Activated B cell treated with CpG ODN at 0.5 μM for 24 hours (primary cell): Measurements from ENCODE around the gene LZTR1. TPM values are rescaled to one million over a fixed set of nuclear protein-coding genes. Genes with fewer than 3 reads are reported as not detected.
"Not testable (repeated sequence)": the region's sequence is repeated elsewhere in the genome, so short reads cannot be mapped to it uniquely, and the experiment has no call there.

Experiments used
- ATAC-seq: fragments of 200-7000 bp; cut with Tn5 transposase; one replicate; pipeline ENCODE4 v1.10.0; 2021; ENCODE audit warnings: low read depth, mild to moderate bottlenecking, moderate library complexity
- CTCF ChIA-PET: fragments of 350-600 bp; sonication (Branson Sonifier 250); formaldehyde crosslinking; loops from one replicate; lab custom pipeline; 2021; ENCODE audit warnings: antibody characterized with exemption; lab: Charles Lee
- POLR2A ChIA-PET: fragments of 350-600 bp; sonication (Branson Sonifier 250); formaldehyde crosslinking; loops from one replicate; lab custom pipeline; 2021; ENCODE audit warnings: antibody characterized with exemption; lab: Charles Lee
- DNase-seq: peaks from one replicate; pipeline ENCODE4 v3.0.0; 2022
- H3K27ac Mint-ChIP-seq: one replicate; pipeline ENCODE4 v1.8.0; 2020; ENCODE audit warnings: mixed read lengths
- H3K27me3 Mint-ChIP-seq: one replicate; pipeline ENCODE4 v1.8.0; 2021; ENCODE audit warnings: mixed read lengths
- H3K36me3 Mint-ChIP-seq: one replicate; pipeline ENCODE4 v1.8.0; 2021; ENCODE audit warnings: low read depth, mixed read lengths
- H3K4me1 Mint-ChIP-seq: one replicate; pipeline ENCODE4 v1.8.0; 2021; ENCODE audit warnings: mixed read lengths
- H3K4me3 Mint-ChIP-seq: one replicate; pipeline ENCODE4 v1.8.0; 2020; ENCODE audit warnings: mild to moderate bottlenecking, mixed read lengths
- H3K9me3 Mint-ChIP-seq: one replicate; pipeline ENCODE4 v1.8.0; 2020; ENCODE audit warnings: mixed read lengths
- intact Hi-C: fragments of 100-400 bp; cut with micrococcal nuclease; formaldehyde crosslinking; loops from one replicate; pipeline ENCODE4 v1.15.1; 2024
- total RNA-seq: library from RNA; stranded (reverse); gene quantifications from 2 replicates; pipeline ENCODE4 v1.2.3, GENCODE V29; 2022
- TF ChIP-seq, protein P1 (sequence below): fragments of 200-600 bp; IDR thresholded peaks from one replicate; pipeline ENCODE4 v1.8.0; 2022; ENCODE audit warnings: antibody characterized with exemption, mild to moderate bottlenecking

The LZTR1 gene
- total RNA-seq, 1 donor from 2014 or later: 89.3 TPM

DNA sequence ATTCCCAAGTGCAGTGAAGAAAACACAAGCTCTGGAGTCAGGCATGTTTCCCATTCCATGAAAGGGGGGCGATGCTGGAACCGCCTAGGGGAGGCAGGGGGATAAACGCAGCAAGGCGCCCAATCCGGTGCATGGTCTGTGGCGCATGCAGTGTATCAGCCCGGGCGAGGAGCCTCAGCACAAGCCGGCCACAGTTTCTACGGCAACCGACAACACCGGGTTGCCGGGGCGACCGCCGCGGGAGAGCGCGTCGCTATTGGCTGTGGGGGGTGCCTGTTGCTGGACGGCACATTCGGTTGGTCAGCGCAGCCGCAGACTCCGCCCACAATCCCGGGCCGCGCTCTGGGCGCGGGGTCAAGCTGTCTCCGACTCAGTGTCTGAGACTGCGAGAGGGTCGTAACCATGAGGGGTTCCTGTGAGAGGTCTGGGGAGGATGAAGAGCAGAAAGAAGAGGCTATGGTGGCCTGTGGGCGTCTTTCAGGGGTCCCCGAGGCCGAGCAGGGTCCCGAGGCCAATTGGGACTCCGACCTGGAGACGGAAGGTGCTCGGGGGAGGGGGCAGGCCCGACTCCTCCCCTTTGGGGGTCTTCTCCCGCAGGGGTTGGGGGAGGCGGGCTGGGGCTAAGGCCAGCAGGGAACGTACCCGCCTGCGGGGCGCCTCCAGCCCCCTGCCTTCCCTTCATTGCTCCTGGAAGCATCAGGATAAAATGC, 63.6 kb downstream of the LZTR1 start, which contains the start of gene LRRC74B:
Gene LRRC74B, plus strand, starts transcription at position 362 of the 710 bp plus-strand sequence. Its CDS starts 41 bp downstream, at position 403.
- ATAC-seq: peak; percentile 92
- CTCF ChIA-PET: no interaction called here
- DNase-seq: peak; percentile 68

DNA sequence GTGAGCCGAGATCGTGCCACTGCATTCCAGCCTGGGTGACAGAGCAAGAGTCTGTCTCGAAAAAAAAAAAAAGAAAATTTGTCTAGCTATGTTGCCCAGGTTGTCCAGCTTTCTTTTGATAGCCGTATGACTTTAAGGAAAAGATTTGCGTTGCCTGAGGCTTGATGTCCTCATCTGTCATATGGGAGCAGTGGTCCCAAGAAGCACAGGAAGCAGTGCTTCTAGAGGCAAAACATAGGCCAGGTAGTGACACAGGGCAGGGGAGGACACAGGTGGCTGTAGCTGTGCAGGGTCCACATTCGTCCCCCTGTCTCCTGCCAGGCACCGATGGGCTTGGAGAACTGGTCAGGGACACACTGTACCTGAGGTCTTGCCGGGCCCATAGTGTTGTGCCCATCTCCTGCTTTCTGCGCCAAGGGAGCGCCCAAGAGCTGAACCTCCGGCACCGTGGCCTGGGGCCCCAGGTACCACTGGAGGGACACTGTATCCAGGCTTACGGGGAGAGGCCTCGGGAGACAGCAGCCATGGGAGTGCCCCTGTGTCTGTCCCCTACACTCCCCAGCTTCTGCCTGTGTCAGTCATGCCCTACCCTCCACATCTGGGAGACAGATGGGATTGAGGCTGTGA, 65.1 kb downstream of the LZTR1 start:
- no peak for DNase-seq
- intact Hi-C loops: loop anchor here (1.0 kb wide), 1 partner anchor 45 kb away; the partner anchor contains the start of gene THAP7
- ChIA-PET CTCF (no interaction called here), POLR2A (no interaction called here)
- no peak overlapping the region for H3K27ac Mint-ChIP-seq
- peaks cover 20% of the 10 kb centered on the region for H3K27me3 Mint-ChIP-seq
- no peaks in the 10 kb centered on the region for H3K9me3 Mint-ChIP-seq
- no peak for ATAC-seq
- no peaks in the 10 kb centered on the region for H3K36me3 Mint-ChIP-seq
- TF ChIP-seq, protein P1, sequence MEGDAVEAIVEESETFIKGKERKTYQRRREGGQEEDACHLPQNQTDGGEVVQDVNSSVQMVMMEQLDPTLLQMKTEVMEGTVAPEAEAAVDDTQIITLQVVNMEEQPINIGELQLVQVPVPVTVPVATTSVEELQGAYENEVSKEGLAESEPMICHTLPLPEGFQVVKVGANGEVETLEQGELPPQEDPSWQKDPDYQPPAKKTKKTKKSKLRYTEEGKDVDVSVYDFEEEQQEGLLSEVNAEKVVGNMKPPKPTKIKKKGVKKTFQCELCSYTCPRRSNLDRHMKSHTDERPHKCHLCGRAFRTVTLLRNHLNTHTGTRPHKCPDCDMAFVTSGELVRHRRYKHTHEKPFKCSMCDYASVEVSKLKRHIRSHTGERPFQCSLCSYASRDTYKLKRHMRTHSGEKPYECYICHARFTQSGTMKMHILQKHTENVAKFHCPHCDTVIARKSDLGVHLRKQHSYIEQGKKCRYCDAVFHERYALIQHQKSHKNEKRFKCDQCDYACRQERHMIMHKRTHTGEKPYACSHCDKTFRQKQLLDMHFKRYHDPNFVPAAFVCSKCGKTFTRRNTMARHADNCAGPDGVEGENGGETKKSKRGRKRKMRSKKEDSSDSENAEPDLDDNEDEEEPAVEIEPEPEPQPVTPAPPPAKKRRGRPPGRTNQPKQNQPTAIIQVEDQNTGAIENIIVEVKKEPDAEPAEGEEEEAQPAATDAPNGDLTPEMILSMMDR: no peak
- no peak overlapping the region for H3K4me3 Mint-ChIP-seq
- peaks cover 24% of the 10 kb centered on the region for H3K4me1 Mint-ChIP-seq

More for the DNA sequence above, 63.6 kb downstream of the LZTR1 start, which contains the start of gene LRRC74B:
- Mint-ChIP-seq H3K27ac (peak within 1 kb of the TSS; percentile 77), H3K36me3 (no peaks in the 10 kb centered on the region), H3K27me3 (peaks cover 20% of the 10 kb centered on the region), H3K4me1 (peaks cover 24% of the 10 kb centered on the region), H3K4me3 (peak within 1 kb of the TSS; percentile 80), H3K9me3 (no peaks in the 10 kb centered on the region)
- TF ChIP-seq, protein P1: no peak
- intact Hi-C loops: no loop called here
- POLR2A ChIA-PET: interaction anchor here (1.3 to 2.4 kb wide), 2 partner anchors 43 to 64 kb away, joined by 7 to 8 read pairs; partner anchors contain the start of genes LZTR1 and THAP7

DNA sequence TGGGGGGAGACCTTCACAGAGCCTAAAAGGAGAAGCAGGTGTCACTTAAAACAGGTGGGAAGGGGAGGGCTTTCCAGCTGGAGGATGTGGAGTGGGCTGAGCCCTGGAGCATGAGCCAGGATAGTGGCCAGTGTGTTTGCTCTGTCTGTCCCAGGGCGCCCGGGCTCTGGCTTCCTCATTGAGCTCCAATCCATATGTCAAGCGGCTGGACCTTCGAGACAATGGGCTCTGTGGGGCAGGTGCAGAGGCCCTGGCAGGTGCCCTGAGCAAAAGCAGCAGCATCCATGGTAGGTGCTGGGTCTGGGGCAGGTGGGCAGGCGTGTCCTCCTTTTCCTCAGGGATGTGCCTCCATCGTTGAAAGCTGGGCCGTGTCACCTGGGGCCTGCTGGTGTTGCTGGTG, 65.6 kb downstream of the LZTR1 start:
- intact Hi-C loops: loop anchor here (1.0 kb wide), 1 partner anchor 45 kb away; the partner anchor contains the start of gene THAP7
- ATAC-seq: no peak
- ChIA-PET CTCF (no interaction called here), POLR2A (no interaction called here)
- Mint-ChIP-seq H3K4me3 (no peak overlapping the region), H3K9me3 (no peaks in the 10 kb centered on the region), H3K36me3 (no peaks in the 10 kb centered on the region), H3K27me3 (peaks cover 19% of the 10 kb centered on the region), H3K4me1 (peaks cover 24% of the 10 kb centered on the region), H3K27ac (no peak overlapping the region)
- TF ChIP-seq, protein P1: no peak
- no peak for DNase-seq

DNA sequence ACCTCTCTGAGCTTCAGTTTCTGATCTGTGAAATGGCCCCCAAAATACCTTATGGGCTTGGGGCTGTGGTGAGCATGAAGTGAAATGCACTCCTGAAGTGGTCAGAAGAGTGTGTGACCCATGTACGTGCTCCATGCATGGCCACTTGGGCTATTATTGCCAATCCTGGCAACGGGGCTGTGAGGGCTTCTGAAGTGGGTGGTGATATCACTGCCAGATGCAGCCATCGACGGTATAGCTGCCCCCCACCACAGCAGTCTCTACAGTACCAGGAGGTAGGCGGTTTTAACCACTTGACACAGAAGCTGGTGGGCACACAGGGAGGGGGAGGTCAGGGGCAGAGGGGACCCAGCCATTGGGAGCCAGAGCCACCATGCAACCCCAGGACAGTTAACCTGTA, 66.4 kb downstream of the LZTR1 start:
- H3K27ac Mint-ChIP-seq, H3K9me3 Mint-ChIP-seq, intact Hi-C loops, CTCF ChIA-PET, DNase-seq, H3K4me3 Mint-ChIP-seq, H3K36me3 Mint-ChIP-seq, POLR2A ChIA-PET, ATAC-seq: not testable (repeated sequence)
- H3K4me1 Mint-ChIP-seq: peaks cover 21% of the 10 kb centered on the region
- peaks cover 16% of the 10 kb centered on the region for H3K27me3 Mint-ChIP-seq

Other genes starting within 250 kb of the LZTR1 start
- gene SERPIND1, start 208.2 kb upstream of the LZTR1 start, total RNA-seq: not detected in 2 replicates
- gene PI4KA, start 123.5 kb upstream of the LZTR1 start, total RNA-seq: 101 and 114 TPM in 2 replicates
- 22.1 and 23.6 TPM in 2 replicates for gene SNAP29, start 123.3 kb upstream of the LZTR1 start, total RNA-seq
- gene CRKL, start 64.9 kb upstream of the LZTR1 start, total RNA-seq: 51.1 and 55.7 TPM in 2 replicates
- 0.86 and 1.3 TPM in 2 replicates for gene AIFM3, start 15.0 kb upstream of the LZTR1 start, total RNA-seq
- gene THAP7, start 19.8 kb downstream of the LZTR1 start, total RNA-seq: 27.1 and 32.3 TPM in 2 replicates
- gene P2RX6, start 32.9 kb downstream of the LZTR1 start, total RNA-seq: 0.12 and 0.67 TPM in 2 replicates
- not detected in 2 replicates for gene SLC7A4, start 50.3 kb downstream of the LZTR1 start, total RNA-seq
- gene LRRC74B, start 63.6 kb downstream of the LZTR1 start, total RNA-seq: not detected in 2 replicates